Right hindlimb (tissue), 1 donor: ENCODE data around the gene SERPINA3.
A peak's percentile ranks its signal among the peaks of the same experiment; 100 is the strongest.
"Not testable (repeated sequence)": the region's sequence is repeated elsewhere in the genome, so short reads cannot be mapped to it uniquely, and the experiment has no call there.

Source experiments
- DNase-seq: peaks from one replicate; pipeline ENCODE4 v3.0.0-alpha.2; 2018

SERPINA3 gene

GRCh38 chr14:94633121-94633520 is 20.9 kb downstream of the SERPINA3 start:
- DNase-seq, result no peak

GRCh38 chr14:94635154-94635553 is 23.0 kb downstream of the SERPINA3 start:
- DNase-seq, result no peak

DNA sequence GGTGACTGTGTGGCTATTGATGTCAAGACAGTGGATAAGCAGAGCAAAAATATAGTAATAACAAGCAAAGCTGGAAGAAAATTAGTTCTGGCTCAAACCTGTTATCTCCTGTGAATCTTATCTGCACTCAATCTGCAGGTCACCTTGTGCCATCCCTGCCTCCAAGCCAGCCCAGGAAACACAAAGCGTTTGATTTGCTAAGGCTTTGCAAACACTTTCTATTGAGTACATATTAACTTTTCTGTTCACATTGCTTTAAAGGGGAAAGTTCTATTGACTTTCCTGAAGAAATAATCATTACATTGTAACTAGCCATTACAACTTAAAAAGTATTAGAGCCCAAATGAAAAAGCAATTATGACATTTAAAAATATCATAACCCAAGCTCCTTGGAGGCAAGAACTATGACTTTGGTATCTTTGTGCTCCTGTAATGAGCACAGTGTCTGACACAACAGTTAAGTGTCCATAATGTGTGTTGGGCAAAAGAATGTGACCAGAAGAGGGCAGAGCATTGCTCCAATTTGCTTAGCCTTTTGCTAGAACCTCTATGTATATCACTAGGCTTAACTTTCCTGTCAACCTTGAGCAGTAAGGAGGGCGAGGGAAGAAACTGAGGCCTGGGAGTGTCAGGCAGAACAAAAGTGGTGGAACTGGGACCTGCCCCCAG is 24.7 kb downstream of the SERPINA3 start:
- no peak for DNase-seq

DNA sequence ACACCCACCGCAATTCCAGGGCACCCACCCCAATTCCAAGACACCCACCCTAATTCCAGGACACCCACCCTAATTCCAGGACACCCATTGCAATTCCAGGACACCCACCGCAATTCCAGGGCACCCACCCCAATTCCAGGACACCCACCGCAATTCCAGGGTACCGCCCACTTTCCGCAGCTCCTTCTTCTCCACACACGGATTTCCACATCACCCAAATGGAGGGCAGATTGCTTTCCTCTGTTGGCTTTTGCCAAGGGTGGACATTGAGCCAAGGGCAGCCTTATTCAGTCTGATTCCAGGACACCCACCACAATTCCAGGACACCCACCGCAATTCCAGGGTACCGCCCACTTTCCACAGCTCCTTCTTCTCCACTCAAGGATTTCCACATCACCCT is 25.6 kb downstream of the SERPINA3 start:
- not testable (repeated sequence) for DNase-seq

- no peak for DNase-seq
Measured at GRCh38 chr14:94638339-94638738, 26.1 kb downstream of the SERPINA3 start.

DNA sequence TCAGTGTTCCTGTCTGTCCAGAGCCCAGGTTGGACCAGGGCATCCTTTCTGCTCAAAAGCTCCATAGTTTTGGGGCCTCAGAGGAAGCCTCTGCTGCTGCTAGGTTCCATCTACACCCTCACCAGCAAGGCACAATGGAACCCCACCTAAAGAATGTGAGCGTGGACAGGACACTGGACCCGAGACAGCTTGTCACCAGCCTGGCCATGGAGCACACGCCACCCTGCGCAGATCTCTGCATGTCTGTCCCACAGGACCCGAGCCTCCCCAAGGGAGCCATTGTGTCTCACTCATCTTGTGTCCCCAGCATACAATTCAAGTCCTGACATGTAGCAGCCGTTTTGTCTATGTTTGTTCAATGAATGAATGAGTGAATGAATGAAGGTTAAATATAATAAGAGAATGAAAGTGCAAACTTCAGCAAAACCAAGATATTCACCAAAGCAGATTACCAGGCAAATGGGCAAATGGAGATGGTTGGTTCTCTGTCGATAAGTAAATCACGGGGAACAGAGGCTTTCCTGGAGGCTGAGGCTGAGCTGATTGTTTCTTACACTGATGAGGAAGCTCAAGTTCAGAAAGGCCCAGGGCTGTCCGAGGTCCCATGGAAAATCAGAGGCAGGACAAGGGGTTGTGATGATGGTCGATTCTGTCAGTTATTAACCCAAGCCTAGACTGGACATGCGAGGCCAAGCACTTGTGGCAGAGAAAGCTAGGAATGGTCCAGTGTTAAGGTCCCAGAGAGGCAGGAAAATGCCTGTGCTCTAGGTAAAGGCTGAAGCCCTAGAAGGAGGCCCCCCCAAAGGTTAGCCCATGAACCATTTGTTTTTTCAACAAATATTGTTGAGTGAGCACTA is 27.0 kb downstream of the SERPINA3 start:
- no peak for DNase-seq

- no peak for DNase-seq
Measured at GRCh38 chr14:94640721-94641631, 28.8 kb downstream of the SERPINA3 start.

DNA sequence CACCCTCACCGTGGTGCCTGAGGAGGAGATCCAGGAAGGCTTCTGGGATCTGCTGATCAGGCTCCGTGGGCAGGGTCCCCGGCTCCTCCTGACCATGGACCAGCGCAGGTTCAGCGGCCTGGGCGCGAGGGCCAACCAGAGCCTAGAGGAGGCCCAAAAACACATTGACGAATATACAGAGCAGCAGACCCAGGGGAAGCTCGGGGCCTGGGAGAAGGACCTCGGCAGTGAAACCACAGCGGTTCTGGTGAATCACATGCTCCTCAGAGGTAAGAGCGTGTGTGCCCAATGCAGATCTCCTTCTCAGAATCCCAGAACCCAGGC is 29.4 kb downstream of the SERPINA3 start:
- no peak for DNase-seq

DNA sequence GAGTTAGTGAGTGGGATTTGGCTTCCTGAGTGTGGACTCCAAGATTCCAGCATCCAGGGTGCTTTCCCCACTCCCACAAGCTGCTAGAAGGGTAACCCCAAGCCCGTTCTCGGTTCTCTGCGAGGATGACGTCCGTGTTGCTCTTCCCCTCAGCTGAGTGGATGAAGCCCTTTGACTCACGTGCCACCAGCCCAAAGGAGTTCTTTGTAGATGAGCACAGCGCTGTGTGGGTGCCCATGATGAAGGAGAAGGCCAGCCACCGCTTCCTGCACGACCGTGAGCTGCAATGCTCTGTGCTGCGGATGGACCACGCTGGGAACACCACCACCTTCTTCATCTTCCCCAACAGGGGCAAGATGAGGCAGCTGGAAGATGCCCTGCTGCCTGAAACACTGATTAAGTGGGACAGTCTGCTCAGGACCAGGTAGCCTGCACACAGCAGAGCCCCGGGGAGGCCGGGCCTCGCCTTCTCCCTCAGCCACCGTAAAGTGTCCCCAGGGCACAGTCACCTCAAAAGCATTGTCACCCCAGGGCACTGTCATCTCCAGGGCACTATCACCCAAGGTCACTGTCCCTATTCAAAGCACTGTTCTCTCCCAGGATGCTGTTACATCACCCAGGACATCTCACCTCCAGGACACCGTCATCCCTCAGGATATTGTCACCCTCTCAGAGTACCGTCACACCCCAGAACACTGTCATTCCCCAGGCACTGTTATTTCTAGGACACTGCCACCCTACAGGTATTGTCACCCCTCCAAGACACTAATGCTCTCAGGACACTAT is 31.3 kb downstream of the SERPINA3 start:
- no peak for DNase-seq

GRCh38 chr14:94644102-94644535 is 31.9 kb downstream of the SERPINA3 start:
- DNase-seq, result no peak

- DNase-seq, result no peak
Measured at GRCh38 chr14:94646066-94646465, 33.9 kb downstream of the SERPINA3 start.

- peak; percentile 35 for DNase-seq
Measured at GRCh38 chr14:94646481-94646880, 34.3 kb downstream of the SERPINA3 start.

- DNase-seq, result no peak
Measured at GRCh38 chr14:94648801-94649200, 36.6 kb downstream of the SERPINA3 start.

DNA sequence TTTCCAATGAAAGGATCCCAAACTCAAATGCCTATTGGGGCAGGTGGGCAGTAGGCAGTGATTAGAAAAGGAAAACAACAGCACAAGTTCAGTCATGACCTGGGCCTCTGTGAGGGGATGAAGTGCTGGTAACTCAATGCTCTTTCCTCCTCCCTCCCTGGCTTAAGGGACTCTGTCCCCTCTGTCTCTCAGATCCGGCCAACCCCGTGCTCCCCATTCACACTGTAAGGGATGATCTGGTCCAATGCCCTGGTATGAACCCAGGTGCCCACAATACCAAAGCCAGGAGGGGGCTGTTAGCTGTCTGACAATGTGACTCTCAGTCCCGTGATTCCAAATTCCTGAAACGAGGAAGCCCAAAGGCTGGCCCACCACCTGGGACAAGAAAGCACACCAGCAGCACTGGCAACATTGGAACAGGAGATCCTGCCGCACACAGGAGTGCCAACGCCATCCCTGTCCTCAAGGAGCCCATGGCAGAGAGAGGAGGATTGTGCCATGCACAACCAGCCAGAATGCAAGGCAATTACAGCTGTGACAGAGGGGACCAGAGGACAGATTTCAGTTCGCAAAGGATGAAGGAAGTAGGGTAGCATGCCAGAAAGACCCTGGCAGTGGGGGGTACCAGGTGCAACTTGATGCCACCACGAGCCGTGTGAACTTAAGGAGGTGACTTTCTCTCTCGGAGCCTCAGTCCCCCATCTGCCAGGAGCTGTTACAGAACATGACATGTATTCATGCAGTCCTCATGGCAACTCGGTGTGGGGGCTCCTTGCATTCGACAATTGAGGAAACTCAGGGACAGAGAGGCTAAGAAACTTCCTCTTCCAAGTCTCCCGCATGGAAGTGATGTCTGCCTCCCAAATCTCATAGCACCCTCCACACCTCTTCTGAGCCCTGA is 37.6 kb downstream of the SERPINA3 start:
- no peak for DNase-seq

- no peak for DNase-seq
Measured at GRCh38 chr14:94650444-94650775, 38.2 kb downstream of the SERPINA3 start.

- no peak for DNase-seq
Measured at GRCh38 chr14:94650806-94651805, 38.9 kb downstream of the SERPINA3 start.

DNA sequence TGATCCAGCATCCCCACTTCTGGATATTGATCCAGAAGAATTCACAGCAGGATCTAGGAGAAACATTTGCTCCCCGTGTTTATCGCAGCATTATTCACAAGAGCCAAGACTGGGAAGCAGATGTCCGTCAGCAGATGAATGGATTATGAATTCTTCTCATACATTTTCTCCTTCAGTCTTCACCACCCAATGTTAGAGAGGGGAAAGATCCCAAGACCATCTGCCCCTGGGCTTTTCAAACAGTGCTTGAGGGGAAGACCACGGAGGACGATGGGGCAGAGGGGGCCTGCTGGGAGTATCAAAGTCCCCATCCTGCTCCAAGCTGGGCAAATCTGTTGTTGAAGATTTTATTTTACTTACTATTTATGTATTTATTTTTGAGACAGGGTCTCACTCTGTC is 41.1 kb downstream of the SERPINA3 start:
- DNase-seq, result no peak

DNA sequence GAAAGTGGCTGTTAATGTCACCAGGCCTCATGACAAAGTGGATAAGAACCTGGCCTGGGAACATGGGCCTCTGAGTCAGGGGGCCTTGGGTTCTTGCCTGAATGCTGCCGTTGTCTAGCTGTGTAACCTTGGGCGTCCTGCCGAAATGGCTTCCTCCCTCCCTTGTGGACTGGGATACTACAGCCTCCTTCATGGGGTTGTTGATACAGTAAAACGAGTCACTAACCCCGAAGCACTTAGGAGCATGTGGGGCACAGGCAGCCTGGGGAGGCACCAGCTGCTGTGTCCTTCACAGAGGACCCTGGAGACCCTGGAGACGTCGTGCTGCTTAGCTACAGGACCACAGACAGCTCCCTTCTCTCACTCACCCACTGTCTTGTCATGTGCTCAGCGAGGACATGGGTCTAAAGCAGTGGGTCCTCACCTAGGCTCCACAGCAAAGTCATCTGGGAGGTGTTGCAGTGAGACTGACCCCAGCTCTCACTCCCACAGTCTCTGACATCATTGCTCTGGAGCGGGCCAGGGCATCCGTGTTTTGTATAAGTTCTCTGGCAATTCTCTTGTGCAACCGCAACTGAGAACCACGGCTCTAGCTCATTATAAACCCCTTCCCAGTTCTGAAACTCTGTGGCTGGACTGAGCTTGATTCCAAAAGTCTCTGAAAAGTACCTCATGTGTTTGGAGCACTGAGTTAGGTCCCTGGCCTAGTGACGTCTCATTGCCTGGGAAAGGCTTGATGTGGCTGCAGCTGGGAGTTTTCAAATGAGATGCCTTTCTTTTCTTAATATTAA is 42.1 kb downstream of the SERPINA3 start:
- DNase-seq, result peak; percentile 37

DNA sequence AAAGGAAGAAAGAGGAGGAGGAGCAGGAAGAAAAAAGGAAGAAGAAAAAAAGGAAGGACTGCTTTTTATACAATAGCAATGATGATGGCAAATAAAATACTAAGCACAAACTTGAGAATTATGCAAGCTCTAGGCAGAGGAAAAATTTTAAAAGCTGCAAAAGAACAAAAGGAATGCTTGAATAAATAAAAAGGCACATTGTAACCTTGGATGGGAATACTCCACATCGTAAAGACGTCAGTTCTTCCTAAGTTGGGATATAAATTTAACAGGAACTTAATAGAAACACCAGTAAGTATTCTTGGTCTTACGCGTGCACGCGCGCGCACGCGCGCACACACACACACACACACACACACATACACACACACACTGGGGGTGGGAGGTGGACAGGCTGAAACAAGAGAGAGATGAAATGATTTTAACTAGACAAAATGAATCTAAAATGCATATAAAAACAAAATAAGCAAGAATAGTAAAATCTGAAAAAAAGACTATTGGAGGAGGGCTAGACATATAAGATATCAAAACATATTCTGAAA is 43.0 kb downstream of the SERPINA3 start:
- no peak for DNase-seq
